GM18517 (cell line): ENCODE measurements around the gene LGR5.

Experiments
- ATAC-seq: cut with Tn5 transposase; IDR thresholded peaks from one replicate; pipeline ENCODE4 v1.9.1; 2021; ENCODE audit warnings: mild to moderate bottlenecking, moderate library complexity; ENCODE audit not compliant: unreplicated experiment

Gene LGR5

GRCh38 chr12:71589478-71589881 is 149.9 kb downstream of the LGR5 start:
- no peak for ATAC-seq

GRCh38 chr12:71591601-71592000 is 152.0 kb downstream of the LGR5 start:
- no peak for ATAC-seq

GRCh38 chr12:71592841-71593240 is 153.2 kb downstream of the LGR5 start:
- no peak for ATAC-seq

- ATAC-seq = no peak
Observed at GRCh38 chr12:71594214-71594948, 154.8 kb downstream of the LGR5 start.

- no peak for ATAC-seq
Observed at GRCh38 chr12:71599210-71599609, 159.6 kb downstream of the LGR5 start.

- ATAC-seq = no peak
Observed at GRCh38 chr12:71601546-71601945, 161.9 kb downstream of the LGR5 start.

- ATAC-seq = no peak
Observed at GRCh38 chr12:71602761-71603577, 163.4 kb downstream of the LGR5 start.

- no peak for ATAC-seq
Observed at GRCh38 chr12:71605039-71605438, 165.4 kb downstream of the LGR5 start.

GRCh38 chr12:71607494-71608330 is 168.1 kb downstream of the LGR5 start:
- ATAC-seq = no peak

GRCh38 chr12:71610031-71610795 is 170.6 kb downstream of the LGR5 start:
- no peak for ATAC-seq

GRCh38 chr12:71621938-71622337 is 182.3 kb downstream of the LGR5 start:
- ATAC-seq = no peak

- ATAC-seq = no peak
Observed at GRCh38 chr12:71625476-71625875, 185.9 kb downstream of the LGR5 start.

GRCh38 chr12:71626098-71626497 is 186.5 kb downstream of the LGR5 start:
- peak; percentile 64 for ATAC-seq

GRCh38 chr12:71626768-71627167 is 187.2 kb downstream of the LGR5 start:
- ATAC-seq = no peak

GRCh38 chr12:71627438-71628002 is 187.9 kb downstream of the LGR5 start:
- no peak for ATAC-seq
